ENCODE results near the gene TXNDC2. TPM values are rescaled to one million over a fixed set of nuclear protein-coding genes. Genes with fewer than 3 reads are reported as not detected.
"Not testable (repeated sequence)": the region's sequence is repeated elsewhere in the genome, so short reads cannot be mapped to it uniquely, and the experiment has no call there.

The TXNDC2 gene
- total RNA-seq, 2 experiments from 2014 or later = 0.30 TPM; not detected in 1

DNA sequence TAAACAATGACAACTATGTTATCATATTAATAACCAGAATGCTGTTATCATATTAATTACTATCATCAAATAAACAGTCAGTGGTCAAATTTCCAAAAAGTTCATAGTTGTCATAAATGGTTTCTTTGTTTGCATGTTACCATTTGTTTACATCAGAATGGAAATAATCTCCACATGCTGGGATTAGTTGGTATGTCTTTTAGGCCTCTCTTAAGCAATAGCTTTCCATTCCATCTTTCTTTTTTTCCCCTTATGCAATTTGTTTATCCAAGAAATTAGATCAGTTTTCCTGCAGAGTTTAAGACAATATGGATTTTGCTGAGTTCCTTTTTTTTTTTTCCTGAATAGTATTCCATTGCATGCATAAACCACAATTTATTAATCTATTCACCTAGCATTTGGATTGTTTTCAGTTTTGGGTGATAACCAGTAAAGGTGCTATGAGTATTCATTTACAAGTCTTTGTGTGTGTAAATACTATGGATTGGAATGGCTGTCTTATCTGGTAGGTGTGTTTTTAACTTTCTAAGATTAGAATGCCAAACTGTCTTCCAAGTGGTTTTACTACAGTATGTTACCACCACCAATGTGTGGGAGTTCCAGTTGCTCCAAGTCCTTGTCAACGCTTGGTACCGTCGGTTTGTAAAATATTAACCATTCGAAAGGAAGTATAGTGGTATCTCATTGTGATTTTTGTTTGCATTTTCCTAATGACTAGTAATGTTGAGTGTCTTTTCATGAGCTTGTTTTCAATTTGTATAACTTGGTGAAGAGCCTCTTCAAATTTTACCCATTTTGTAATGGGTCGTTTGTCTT lies 33.3 kb upstream of the TXNDC2 start:
- ChIA-PET CTCF (no interaction called here), POLR2A (no interaction called here)
- H3K9me3 Mint-ChIP-seq = no peaks in the 10 kb centered on the region
- peaks cover 33% of the 10 kb centered on the region for H3K27me3 Mint-ChIP-seq
- no peak for DNase-seq
- no peak overlapping the region for H3K4me3 Mint-ChIP-seq
- H3K4me1 Mint-ChIP-seq = no peaks in the 10 kb centered on the region
- no peaks in the 10 kb centered on the region for H3K36me3 Mint-ChIP-seq (ENCODE audit: low read depth)
- H3K27ac Mint-ChIP-seq = no peak overlapping the region

DNA sequence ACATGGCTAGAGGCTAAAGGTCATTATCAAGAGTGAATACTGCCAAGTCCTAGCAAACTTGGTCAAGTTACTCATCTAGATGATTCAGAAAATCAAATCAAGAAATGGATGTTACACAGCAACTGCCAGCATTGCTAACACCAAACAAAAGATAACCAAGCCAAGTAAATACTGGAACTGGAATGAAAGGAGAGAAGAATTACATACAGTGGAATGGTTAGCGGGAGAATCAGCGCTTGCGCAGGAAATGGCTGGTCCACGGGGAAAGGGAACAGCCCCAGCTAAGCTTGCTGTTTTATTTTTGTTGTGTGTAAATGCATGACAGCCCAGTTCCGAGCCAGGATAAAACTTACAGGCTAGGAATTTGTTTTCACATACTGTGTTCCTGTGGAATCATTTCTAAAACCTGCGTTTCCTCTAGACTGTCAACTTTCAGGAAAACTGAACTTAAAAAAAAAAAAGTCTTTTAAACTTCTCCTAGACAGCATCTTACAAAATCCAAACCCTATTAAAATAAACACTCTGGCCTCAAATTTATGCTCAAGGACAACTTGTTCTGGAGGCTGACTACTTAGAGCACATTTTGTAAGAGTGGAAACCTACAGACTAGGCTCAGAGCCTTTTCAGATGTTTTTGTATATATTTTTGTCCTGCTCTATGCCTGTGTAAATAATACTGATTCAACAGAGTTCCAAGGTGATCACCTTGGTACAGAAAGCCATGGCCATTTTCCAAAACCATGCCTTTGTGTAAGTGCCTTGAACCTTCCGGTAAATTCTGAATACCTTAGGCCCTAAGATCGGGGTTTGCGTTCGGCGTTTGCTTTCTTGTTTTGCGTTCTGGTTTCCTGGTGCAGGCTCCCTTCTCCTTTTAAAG lies 30.7 kb upstream of the TXNDC2 start:
- no peak for DNase-seq
- Mint-ChIP-seq H3K27ac (no peak overlapping the region), H3K36me3 (ENCODE audit: low read depth) (no peaks in the 10 kb centered on the region), H3K9me3 (no peaks in the 10 kb centered on the region), H3K4me3 (no peak overlapping the region), H3K27me3 (peaks cover 16% of the 10 kb centered on the region), H3K4me1 (no peaks in the 10 kb centered on the region)
- ChIA-PET POLR2A (no interaction called here), CTCF (no interaction called here)

DNA sequence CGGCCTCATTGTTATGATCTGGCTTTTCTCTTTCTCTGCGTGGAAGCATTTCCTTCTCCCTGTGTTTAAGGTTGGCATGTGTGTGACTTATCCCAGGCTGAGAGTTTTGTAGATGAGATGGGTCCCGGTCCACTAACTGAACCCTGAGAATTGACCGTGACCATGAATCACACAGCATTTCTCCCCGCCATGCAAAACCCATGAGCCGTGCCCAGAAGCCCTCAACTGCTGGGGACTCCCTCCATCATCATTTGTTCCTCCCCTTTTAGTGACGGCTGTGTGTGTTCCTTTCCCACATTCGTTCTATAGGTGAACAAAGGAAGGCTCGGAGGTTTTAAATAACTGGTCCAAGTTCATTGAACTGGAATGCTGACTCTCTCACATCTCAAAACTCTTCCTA lies 30.1 kb upstream of the TXNDC2 start:
- Mint-ChIP-seq H3K4me3 (no peak overlapping the region), H3K9me3 (no peaks in the 10 kb centered on the region), H3K27ac (no peak overlapping the region), H3K27me3 (peaks cover 16% of the 10 kb centered on the region), H3K36me3 (ENCODE audit: low read depth) (no peaks in the 10 kb centered on the region), H3K4me1 (peaks cover 3% of the 10 kb centered on the region)
- ChIA-PET CTCF (no interaction called here), POLR2A (no interaction called here)
- DNase-seq = no peak

DNA sequence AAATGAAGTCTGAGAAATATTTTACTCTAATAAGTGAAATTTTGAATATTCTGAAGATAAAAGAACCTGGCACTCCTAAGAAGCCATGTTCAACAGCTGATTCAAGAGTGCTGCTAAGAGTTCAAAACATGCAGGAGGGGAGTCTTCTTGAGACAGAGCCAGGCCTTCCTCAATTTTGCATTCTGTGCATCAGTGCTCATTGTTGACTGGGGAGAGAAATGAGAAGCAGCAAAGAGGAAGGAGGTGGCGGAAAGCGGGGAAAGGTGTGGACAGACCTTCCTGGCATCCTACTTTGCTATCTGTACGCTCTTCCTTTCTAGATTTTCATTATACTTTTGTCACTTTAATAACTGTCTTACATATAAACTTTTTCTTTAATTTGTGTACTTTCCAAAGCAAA lies 29.7 kb upstream of the TXNDC2 start:
- Mint-ChIP-seq H3K27ac (no peak overlapping the region), H3K4me3 (no peak overlapping the region), H3K9me3 (no peaks in the 10 kb centered on the region), H3K36me3 (ENCODE audit: low read depth) (no peaks in the 10 kb centered on the region), H3K27me3 (peaks cover 13% of the 10 kb centered on the region), H3K4me1 (peaks cover 4% of the 10 kb centered on the region)
- DNase-seq = no peak
- ChIA-PET CTCF (no interaction called here), POLR2A (no interaction called here)

DNA sequence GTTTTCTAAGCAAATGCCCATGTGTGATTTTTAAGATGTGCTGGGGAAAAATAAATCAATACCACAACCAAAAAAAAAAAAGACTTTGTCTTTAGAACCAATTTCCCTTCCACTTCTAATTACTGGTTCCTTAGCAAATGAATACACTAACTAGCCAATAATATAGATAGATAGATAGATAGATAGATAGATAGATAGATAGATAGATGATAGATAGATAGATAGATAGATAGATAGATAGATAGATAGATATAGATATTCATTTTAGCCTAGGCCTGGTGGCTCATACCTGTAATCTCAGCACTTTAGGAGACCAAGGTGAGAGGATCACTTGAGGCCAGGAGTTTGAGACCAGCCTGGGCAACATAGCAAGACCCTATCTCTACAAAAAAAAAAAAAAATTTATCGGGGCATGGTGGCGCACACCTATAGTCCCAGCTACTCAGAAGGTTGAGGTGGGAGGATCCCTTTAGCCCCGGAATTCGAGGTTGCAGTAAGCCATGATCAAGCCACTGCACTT lies 28.2 kb upstream of the TXNDC2 start:
- H3K36me3 Mint-ChIP-seq (ENCODE audit: low read depth); H3K27ac Mint-ChIP-seq; H3K4me3 Mint-ChIP-seq; POLR2A ChIA-PET; CTCF ChIA-PET; DNase-seq; H3K9me3 Mint-ChIP-seq: not testable (repeated sequence)
- Mint-ChIP-seq H3K4me1 (peaks cover 17% of the 10 kb centered on the region), H3K27me3 (peaks cover 10% of the 10 kb centered on the region)

DNA sequence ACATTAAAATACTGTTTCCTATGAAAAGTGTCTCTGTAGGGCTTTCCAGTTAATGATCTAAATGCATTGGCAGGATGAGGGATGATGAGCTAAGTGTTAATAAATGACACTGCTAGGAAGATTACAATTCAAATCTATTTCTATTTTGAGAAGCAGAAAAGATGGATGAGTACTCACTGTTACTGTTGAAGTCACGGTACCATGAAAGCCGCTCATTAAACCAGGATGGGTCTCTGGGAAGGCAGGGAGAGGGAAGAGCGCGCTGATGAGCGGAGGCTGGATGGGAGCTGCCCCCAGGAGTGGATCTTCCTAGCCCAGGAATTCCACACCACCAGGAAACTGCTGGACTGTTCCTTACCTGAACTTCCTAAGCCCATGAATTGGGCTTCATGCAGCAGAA lies 27.1 kb upstream of the TXNDC2 start:
- ChIA-PET POLR2A (no interaction called here), CTCF (no interaction called here)
- no peak for DNase-seq
- peaks cover 10% of the 10 kb centered on the region for H3K27me3 Mint-ChIP-seq
- H3K9me3 Mint-ChIP-seq = no peaks in the 10 kb centered on the region
- no peak overlapping the region for H3K4me3 Mint-ChIP-seq
- no peak overlapping the region for H3K27ac Mint-ChIP-seq
- peaks cover 26% of the 10 kb centered on the region for H3K4me1 Mint-ChIP-seq
- peaks cover 5% of the 10 kb centered on the region for H3K36me3 Mint-ChIP-seq (ENCODE audit: low read depth)

DNA sequence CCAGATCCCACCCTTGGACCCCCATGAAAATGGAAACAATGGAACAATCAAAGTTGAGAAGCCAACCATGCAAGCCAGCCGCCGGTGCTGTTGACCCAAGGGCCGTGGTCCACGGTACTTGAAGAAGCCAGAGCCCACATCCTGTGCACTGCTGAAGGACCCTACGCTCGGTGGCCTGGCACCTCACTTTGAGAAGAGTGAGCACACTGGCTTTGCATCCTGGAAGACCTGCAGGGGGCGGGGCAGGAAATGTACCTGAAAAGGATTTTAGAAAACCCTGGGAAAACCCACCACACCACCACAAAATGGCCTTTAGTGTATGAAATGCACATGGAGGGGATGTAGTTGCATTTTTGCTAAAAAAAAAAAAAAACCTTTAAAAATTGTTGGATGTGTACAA lies 26.5 kb upstream of the TXNDC2 start:
- Mint-ChIP-seq H3K27me3 (peaks cover 10% of the 10 kb centered on the region), H3K4me3 (no peak overlapping the region), H3K27ac (no peak overlapping the region), H3K36me3 (ENCODE audit: low read depth) (peaks cover 5% of the 10 kb centered on the region), H3K9me3 (no peaks in the 10 kb centered on the region), H3K4me1 (peaks cover 28% of the 10 kb centered on the region)
- DNase-seq = no peak
- ChIA-PET CTCF (no interaction called here), POLR2A (no interaction called here)

DNA sequence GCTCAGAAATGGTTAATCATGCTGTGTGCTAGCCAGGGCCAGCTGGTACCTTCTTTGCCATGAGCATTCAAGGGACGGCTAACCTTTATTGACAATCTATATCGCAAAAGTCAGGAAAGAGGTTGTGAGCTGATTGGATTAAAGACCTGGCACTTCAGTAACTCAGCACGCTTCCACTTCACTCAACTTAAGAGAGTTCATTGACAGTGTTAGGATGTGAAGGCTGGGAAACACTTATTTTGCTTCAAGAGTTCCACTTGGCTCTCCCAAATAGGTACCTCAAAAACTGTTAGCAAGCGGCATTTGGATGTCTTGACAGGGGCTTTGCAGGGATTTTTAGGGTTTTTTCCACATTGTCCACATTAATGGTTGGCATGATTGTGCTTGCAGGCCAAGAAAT lies 25.1 kb upstream of the TXNDC2 start:
- H3K9me3 Mint-ChIP-seq = peaks cover 8% of the 10 kb centered on the region
- H3K27ac Mint-ChIP-seq = no peak overlapping the region
- ChIA-PET POLR2A (interaction anchor here (0.6 to 2.2 kb wide), 4 partner anchors 16 to 671 kb away, joined by 3 to 8 read pairs (median 4); no protein-coding TSS in a partner anchor), CTCF (interaction anchor here (0.7 to 1.4 kb wide), 2 partner anchors 10 to 104 kb away, joined by 4 read pairs; no protein-coding TSS in a partner anchor)
- H3K4me1 Mint-ChIP-seq = peaks cover 28% of the 10 kb centered on the region
- DNase-seq = no peak
- no peak overlapping the region for H3K4me3 Mint-ChIP-seq
- H3K27me3 Mint-ChIP-seq = peaks cover 4% of the 10 kb centered on the region
- peaks cover 9% of the 10 kb centered on the region for H3K36me3 Mint-ChIP-seq (ENCODE audit: low read depth)

DNA sequence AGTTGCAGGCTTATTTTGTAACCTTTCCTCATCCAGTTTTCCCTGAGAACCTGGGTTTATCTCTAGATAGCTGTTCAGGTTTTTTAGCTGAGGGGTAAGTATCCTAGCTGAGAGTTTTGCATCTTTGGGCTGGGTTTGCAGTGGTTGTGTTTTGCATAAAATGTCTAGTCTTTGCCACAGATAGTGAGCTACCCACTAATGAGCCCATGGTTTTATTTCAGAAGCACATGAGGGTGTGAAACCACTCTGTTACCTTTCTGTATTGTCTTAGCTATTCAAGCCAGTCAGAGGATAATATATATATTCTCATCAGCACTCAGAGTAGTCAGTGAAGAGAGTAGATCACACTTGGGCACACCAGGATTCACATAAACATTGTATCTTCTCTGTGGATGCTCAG lies 24.6 kb upstream of the TXNDC2 start:
- DNase-seq = no peak
- H3K4me3 Mint-ChIP-seq = no peak overlapping the region
- peaks cover 28% of the 10 kb centered on the region for H3K4me1 Mint-ChIP-seq
- H3K9me3 Mint-ChIP-seq = peaks cover 13% of the 10 kb centered on the region
- H3K27ac Mint-ChIP-seq = peak overlapping the region; percentile 17
- H3K27me3 Mint-ChIP-seq = peaks cover 4% of the 10 kb centered on the region
- CTCF ChIA-PET = interaction anchor here (0.7 to 1.4 kb wide), 2 partner anchors 10 to 104 kb away, joined by 4 read pairs; no protein-coding TSS in a partner anchor
- POLR2A ChIA-PET = interaction anchor here (0.6 to 2.2 kb wide), 6 partner anchors 15 to 670 kb away, joined by 3 to 9 read pairs (median 6); partner anchors contain the start of gene VAPA
- H3K36me3 Mint-ChIP-seq (ENCODE audit: low read depth) = peaks cover 14% of the 10 kb centered on the region

DNA sequence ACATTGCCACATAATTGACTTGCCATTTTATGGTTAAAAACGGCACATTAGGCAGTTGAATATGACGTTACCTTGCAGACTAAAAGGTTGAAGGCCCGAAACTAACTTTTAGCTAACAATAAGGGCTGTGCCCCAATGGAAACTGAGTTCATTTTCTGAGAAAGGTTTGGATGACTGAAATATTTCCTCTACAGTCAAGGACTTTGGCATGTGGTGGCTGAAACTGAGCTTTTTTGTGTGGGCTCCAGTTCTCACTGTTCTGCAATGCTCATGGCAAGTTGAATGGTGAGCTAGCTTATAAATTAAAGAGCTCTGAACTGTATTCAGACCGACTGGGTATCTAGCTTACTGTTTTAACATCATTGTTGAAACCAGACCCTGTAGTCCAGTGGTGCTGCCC lies 23.8 kb upstream of the TXNDC2 start:
- H3K27ac Mint-ChIP-seq = peak overlapping the region; percentile 17
- no peak overlapping the region for H3K4me3 Mint-ChIP-seq

DNA sequence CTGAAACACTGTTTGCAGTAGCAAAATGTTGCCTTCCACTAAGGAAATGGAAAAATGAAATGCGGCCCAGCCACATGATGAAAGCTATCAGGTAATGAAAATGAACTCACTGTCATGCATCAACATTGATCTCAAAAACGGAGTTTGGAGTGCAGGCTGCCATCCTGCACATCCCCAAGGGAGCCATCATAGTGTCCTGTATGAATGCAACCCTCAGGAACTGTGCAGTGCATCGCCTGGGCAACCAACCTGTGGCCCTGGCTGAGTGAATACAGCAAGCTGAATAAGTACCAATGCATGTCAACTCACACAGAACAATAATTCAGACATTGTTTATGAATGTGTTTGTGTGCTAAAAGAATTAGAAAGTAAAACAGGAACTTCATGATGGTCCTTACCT lies 23.1 kb upstream of the TXNDC2 start:
- Mint-ChIP-seq H3K27ac (no peak overlapping the region), H3K9me3 (peaks cover 19% of the 10 kb centered on the region), H3K27me3 (peaks cover 4% of the 10 kb centered on the region), H3K4me3 (no peak overlapping the region), H3K4me1 (peaks cover 28% of the 10 kb centered on the region), H3K36me3 (ENCODE audit: low read depth) (peaks cover 16% of the 10 kb centered on the region)
- ChIA-PET CTCF (interaction anchor here (1.3 kb wide), 1 partner anchor 10 kb away, joined by 3 read pairs; no protein-coding TSS in a partner anchor), POLR2A (interaction anchor here (1.6 to 2.2 kb wide), 3 partner anchors 14 to 52 kb away, joined by 6 to 9 read pairs (median 8); partner anchors contain the start of gene VAPA)
- DNase-seq = no peak

More for the DNA sequence above, 23.8 kb upstream of the TXNDC2 start:
- Mint-ChIP-seq H3K27me3 (peaks cover 4% of the 10 kb centered on the region), H3K4me1 (peaks cover 28% of the 10 kb centered on the region), H3K9me3 (peaks cover 17% of the 10 kb centered on the region), H3K36me3 (ENCODE audit: low read depth) (peaks cover 16% of the 10 kb centered on the region)
- CTCF ChIA-PET = interaction anchor here (1.3 to 1.4 kb wide), 2 partner anchors 11 kb away, joined by 3 to 4 read pairs; no protein-coding TSS in a partner anchor
- POLR2A ChIA-PET = interaction anchor here (1.6 to 2.2 kb wide), 3 partner anchors 15 to 53 kb away, joined by 6 to 9 read pairs (median 8); partner anchors contain the start of gene VAPA
- DNase-seq = peak; percentile 28

DNA sequence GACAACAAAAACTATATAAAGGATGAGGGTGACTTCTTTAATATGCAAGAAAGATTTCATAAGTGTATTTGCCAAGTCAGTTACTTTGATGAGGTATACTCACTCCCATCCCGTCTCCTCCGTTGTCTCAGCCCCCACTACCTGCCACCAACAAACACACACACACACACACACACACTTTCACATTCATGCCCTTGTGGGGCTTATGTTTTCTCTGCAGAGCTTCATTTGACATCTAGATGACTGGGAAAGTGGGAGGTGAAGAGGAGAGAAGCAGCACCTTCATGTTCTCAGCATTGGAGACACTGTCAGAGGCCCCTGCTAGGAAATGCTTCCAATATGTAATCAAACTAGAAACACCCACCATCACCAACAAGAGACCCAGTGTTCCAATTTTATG lies 22.5 kb upstream of the TXNDC2 start:
- no peak overlapping the region for H3K4me3 Mint-ChIP-seq
- H3K27ac Mint-ChIP-seq = no peak overlapping the region
- peaks cover 19% of the 10 kb centered on the region for H3K9me3 Mint-ChIP-seq
- peaks cover 4% of the 10 kb centered on the region for H3K27me3 Mint-ChIP-seq
- H3K36me3 Mint-ChIP-seq (ENCODE audit: low read depth) = peaks cover 16% of the 10 kb centered on the region
- H3K4me1 Mint-ChIP-seq = peaks cover 29% of the 10 kb centered on the region
- ChIA-PET CTCF (no interaction called here), POLR2A (no interaction called here)
- DNase-seq = no peak
